T-cell (primary cell): ENCODE results near the gene UNC5C. TPM values are rescaled to one million over a fixed set of nuclear protein-coding genes. Genes with fewer than 3 reads are reported as not detected.
A peak's percentile ranks its signal among the peaks of the same experiment; 100 is the strongest.

Source experiments
- ATAC-seq, 4 experiments: fragments of 200-7000 bp in 3 of 4; fragments of 150-1000 bp in 1 of 4; cut with Tn5 transposase; replicated peaks in 1 of 4; 1 replicate in 3 of 4; 2 replicates in 1 of 4; pipeline ENCODE4 v1.10.0; 2021; ENCODE audit warnings: moderate library complexity in 3 of 4, mild to moderate bottlenecking in 2 of 4, moderate number of reproducible peaks in 1 of 4
- CTCF ChIA-PET, 2 donors: fragments of 300-600 bp; sonication (Branson Sonifier 250); formaldehyde crosslinking; loops; one replicate each; lab custom pipeline; 2022; ENCODE audit warnings: antibody characterized with exemption in 2 of 2; lab: Charles Lee
- POLR2A ChIA-PET, 2 donors: fragments of 300-600 bp; sonication (Branson Sonifier 250); formaldehyde crosslinking; loops; one replicate each; lab custom pipeline; 2022; ENCODE audit warnings: antibody characterized with exemption in 2 of 2; lab: Charles Lee
- DNase-seq, 35 experiments: peaks; one replicate each; pipeline versions ENCODE4 v3.0.0 to v3.0.0-alpha.2; 2013 to 2023
- H3K27ac ChIP-seq: one replicate; pipeline ENCODE4 v1.5.1; 2013; ENCODE audit warnings: low read length
- H3K27me3 ChIP-seq, 2 experiments: replicated peaks in 1 of 2; 1 replicate in 1 of 2; 2 replicates in 1 of 2; pipeline versions ENCODE4 v1.6.1 to v1.7.0; 2013; ENCODE audit warnings: low read length in 1 of 2, mixed read lengths in 1 of 2; ENCODE audit not compliant: control insufficient read depth in 2 of 2, insufficient read depth in 2 of 2; ENCODE audit errors: extremely low read depth in 1 of 2
- H3K36me3 ChIP-seq, 2 donors: 1 replicate in 1 of 2; 2 replicates in 1 of 2; pipeline versions ENCODE4 v1.6.1 to v1.7.0; 2013; ENCODE audit warnings: low read length in 1 of 2; ENCODE audit not compliant: control insufficient read depth in 2 of 2, insufficient read depth in 1 of 2; ENCODE audit errors: extremely low read depth in 1 of 2
- H3K4me1 ChIP-seq, 2 experiments: 1 replicate in 1 of 2; 2 replicates in 1 of 2; pipeline versions ENCODE4 v1.6.1 to v1.7.0; 2013; ENCODE audit warnings: low read length in 2 of 2, mixed read lengths in 1 of 2; ENCODE audit not compliant: insufficient read depth in 2 of 2, control insufficient read depth in 1 of 2; ENCODE audit errors: extremely low read depth in 1 of 2
- H3K4me3 ChIP-seq, 2 donors: 1 replicate in 1 of 2; 2 replicates in 1 of 2; pipeline versions ENCODE4 v1.5.1 to v1.7.0; 2013; ENCODE audit warnings: mild to moderate bottlenecking in 2 of 2, low read length in 1 of 2, moderate library complexity in 1 of 2; ENCODE audit not compliant: control insufficient read depth in 1 of 2; ENCODE audit errors: extremely low read depth in 1 of 2
- H3K9me3 ChIP-seq: 2 replicates; pipeline ENCODE4 v1.7.0; 2013
- H3K27ac Mint-ChIP-seq, 2 donors: one replicate each; pipeline ENCODE4 v1.8.0; 2020 to 2021; ENCODE audit warnings: mild to moderate bottlenecking in 2 of 2, mixed read lengths in 2 of 2
- H3K27me3 Mint-ChIP-seq, 2 donors: one replicate each; pipeline ENCODE4 v1.8.0; 2021 to 2022; ENCODE audit warnings: mixed read lengths in 2 of 2
- H3K36me3 Mint-ChIP-seq: one replicate; pipeline ENCODE4 v1.8.0; 2021; ENCODE audit warnings: mixed read lengths
- H3K4me1 Mint-ChIP-seq, 3 donors: one replicate each; pipeline ENCODE4 v1.8.0; 2020 to 2022; ENCODE audit warnings: mixed read lengths in 3 of 3, mild to moderate bottlenecking in 1 of 3
- H3K4me3 Mint-ChIP-seq, 3 donors: one replicate each; pipeline ENCODE4 v1.8.0; 2020 to 2022; ENCODE audit warnings: mild to moderate bottlenecking in 3 of 3, mixed read lengths in 3 of 3, moderate library complexity in 3 of 3
- H3K9me3 Mint-ChIP-seq, 3 donors: one replicate each; pipeline ENCODE4 v1.8.0; 2020 to 2022; ENCODE audit warnings: mixed read lengths in 3 of 3
- WGBS: methylation state at CpG from one replicate; pipeline ENCODE4 v1.1.5; 2013; ENCODE audit warnings: missing lambda C conversion rate; ENCODE audit not compliant: insufficient coverage; 5-methylcytosine and 5-hydroxymethylcytosine counted together
- total RNA-seq, 35 experiments: library from RNA in 6 of 35; stranded (reverse) in 6 of 35; fragments of 120-200 nt in 1 of 35; gene quantifications; one replicate each; pipeline versions ENCODE4 v1.2.1 to v1.2.4 and lab custom pipeline; 2013 to 2026

Gene UNC5C
- total RNA-seq, 5 donors from 2014 or later (not counting 1 experiment from before 2014, with no cell fraction given) = not detected

DNA sequence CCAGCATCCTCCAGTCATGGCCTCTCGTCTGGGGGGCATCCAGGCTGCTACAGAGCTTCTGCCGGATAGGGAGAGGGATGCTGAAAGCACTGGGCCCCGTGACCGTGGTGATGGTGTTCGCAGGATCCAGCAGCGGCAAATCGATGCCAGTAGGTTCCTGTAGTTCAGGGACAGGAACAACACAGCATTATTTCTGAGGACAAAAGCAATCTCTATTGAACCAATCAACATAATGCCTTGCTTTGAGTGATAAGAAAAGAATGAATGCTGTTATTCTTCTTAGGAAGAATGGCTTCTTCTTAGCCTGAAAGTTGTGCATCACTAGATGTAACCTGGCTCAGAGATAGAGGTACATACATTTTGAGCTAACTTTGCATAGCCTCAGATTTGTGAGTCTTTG lies 378.6 kb downstream of the UNC5C start:
- no peaks in the 10 kb centered on the region for H3K36me3 Mint-ChIP-seq
- no peaks in the 10 kb centered on the region for H3K27me3 ChIP-seq
- H3K4me3 Mint-ChIP-seq = no peak overlapping the region
- no peak overlapping the region for H3K27ac ChIP-seq
- ChIA-PET POLR2A (no interaction called here), CTCF (no interaction called here)
- peaks cover 0 to 3% of the 10 kb centered on the region in 2 experiments for H3K4me1 ChIP-seq
- H3K36me3 ChIP-seq = no peaks in the 10 kb centered on the region
- DNase-seq (no peak), ATAC-seq (no peak)
- peaks cover 0 to 5% (median 2%) of the 10 kb centered on the region in 3 donors for H3K4me1 Mint-ChIP-seq
- no peaks in the 10 kb centered on the region for H3K27me3 Mint-ChIP-seq
- H3K9me3 ChIP-seq = no peaks in the 10 kb centered on the region
- H3K27ac Mint-ChIP-seq = no peak overlapping the region
- WGBS = 50% methylated on average over 1 of the region's 7 CpGs
- H3K4me3 ChIP-seq = no peak overlapping the region
- no peaks in the 10 kb centered on the region for H3K9me3 Mint-ChIP-seq

GRCh38 chr4:95167805-95168204 lies 381.0 kb downstream of the UNC5C start:
- Histone ChIP-seq H3K4me1 (peaks cover 0 to 3% of the 10 kb centered on the region in 2 experiments), H3K36me3 (no peaks in the 10 kb centered on the region), H3K4me3 (no peak overlapping the region), H3K27me3 (no peaks in the 10 kb centered on the region), H3K27ac (no peak overlapping the region), H3K9me3 (no peaks in the 10 kb centered on the region)
- Mint-ChIP-seq H3K4me3 (no peak overlapping the region), H3K36me3 (no peaks in the 10 kb centered on the region), H3K27me3 (no peaks in the 10 kb centered on the region), H3K4me1 (peaks cover 0 to 5% (median 2%) of the 10 kb centered on the region in 3 donors), H3K27ac (no peak overlapping the region), H3K9me3 (no peaks in the 10 kb centered on the region)
- ChIA-PET POLR2A (no interaction called here), CTCF (interaction anchor here in 1 of 2 donors (0.9 kb wide), 1 partner anchor 11 kb away, joined by 3 read pairs; no protein-coding TSS in a partner anchor)
- 80% methylated on average over 2 of the region's 7 CpGs for WGBS
- DNase-seq = no peak
- no peak for ATAC-seq

- no peaks in the 10 kb centered on the region for H3K27me3 Mint-ChIP-seq
- H3K36me3 Mint-ChIP-seq = no peaks in the 10 kb centered on the region
- no CpG with 5 or more reads among the region's 3 CpGs for WGBS
- no peaks in the 10 kb centered on the region for H3K9me3 ChIP-seq
- no peak overlapping the region for H3K27ac Mint-ChIP-seq
- peak in 12 of 35 experiments; percentile 6 to 75 (median 14) for DNase-seq
- no peak overlapping the region for H3K27ac ChIP-seq
- ATAC-seq = peak; percentile 46 to 75 (median 69)
- H3K4me1 Mint-ChIP-seq = peaks cover 2 to 5% (median 2%) of the 10 kb centered on the region in 3 donors
- peaks cover 0 to 3% of the 10 kb centered on the region in 2 experiments for H3K4me1 ChIP-seq
- CTCF ChIA-PET = interaction anchor here in 1 of 2 donors (0.9 to 1.3 kb wide), 3 partner anchors 10 to 18 kb away, joined by 3 read pairs; no protein-coding TSS in a partner anchor
- no peaks in the 10 kb centered on the region for H3K9me3 Mint-ChIP-seq
- no peak overlapping the region for H3K4me3 Mint-ChIP-seq
- POLR2A ChIA-PET = interaction anchor here in 1 of 2 donors (0.5 kb wide), 1 partner anchor 11 kb away, joined by 11 read pairs; no protein-coding TSS in a partner anchor
- no peaks in the 10 kb centered on the region for H3K36me3 ChIP-seq
- H3K27me3 ChIP-seq = no peaks in the 10 kb centered on the region
- no peak overlapping the region for H3K4me3 ChIP-seq
Observed at GRCh38 chr4:95165926-95166524, 382.7 kb downstream of the UNC5C start.

- Mint-ChIP-seq H3K4me1 (peaks cover 2 to 8% (median 5%) of the 10 kb centered on the region in 3 donors), H3K27me3 (no peaks in the 10 kb centered on the region), H3K9me3 (no peaks in the 10 kb centered on the region), H3K4me3 (no peak overlapping the region), H3K27ac (no peak overlapping the region), H3K36me3 (no peaks in the 10 kb centered on the region)
- peaks cover 0 to 6% of the 10 kb centered on the region in 2 experiments for H3K27me3 ChIP-seq
- no peaks in the 10 kb centered on the region for H3K36me3 ChIP-seq
- ATAC-seq = no peak
- ChIA-PET CTCF (no interaction called here), POLR2A (no interaction called here)
- H3K9me3 ChIP-seq = no peaks in the 10 kb centered on the region
- DNase-seq = no peak
- peaks cover 0 to 3% of the 10 kb centered on the region in 2 experiments for H3K4me1 ChIP-seq
- WGBS = 82% methylated on average over 5 of the region's 6 CpGs
- no peak overlapping the region for H3K4me3 ChIP-seq
- H3K27ac ChIP-seq = no peak overlapping the region
Observed at GRCh38 chr4:95162867-95163266, 385.9 kb downstream of the UNC5C start.

DNA sequence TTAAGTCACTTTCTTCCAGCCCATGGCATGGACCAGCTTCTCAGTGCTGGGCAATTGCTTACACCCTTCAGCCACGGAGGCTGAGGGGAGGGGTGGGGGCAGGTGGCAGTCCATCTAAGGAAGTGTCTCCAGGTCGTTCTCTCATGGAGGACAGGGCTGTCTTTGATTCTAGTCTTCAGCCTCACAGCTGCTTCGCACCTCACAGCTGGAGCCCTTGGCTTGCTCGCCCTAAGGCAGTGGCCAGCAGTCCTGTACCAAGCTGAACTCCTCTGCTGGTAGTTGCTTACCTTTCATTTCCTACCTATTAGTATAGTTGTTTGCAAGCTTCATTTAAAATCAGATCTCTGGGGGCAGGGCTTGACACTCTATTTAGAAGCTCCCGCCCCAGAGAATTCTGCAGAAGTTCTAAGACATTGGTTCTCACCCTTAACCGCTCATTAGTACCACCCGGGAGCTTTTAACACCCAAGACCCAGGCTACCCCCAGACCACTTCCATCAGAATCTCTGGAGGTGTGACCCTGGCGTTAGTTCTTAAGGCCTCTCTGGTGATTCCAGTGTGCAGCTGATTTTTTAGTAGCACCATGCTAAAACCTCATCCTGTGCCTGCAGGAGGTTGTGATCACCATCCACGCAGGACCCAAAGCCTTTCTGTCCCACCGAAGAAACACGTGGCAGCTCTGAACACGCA lies 386.8 kb downstream of the UNC5C start:
- H3K4me1 ChIP-seq = peaks cover 0 to 6% of the 10 kb centered on the region in 2 experiments
- H3K4me3 ChIP-seq = no peak overlapping the region
- POLR2A ChIA-PET = no interaction called here
- Mint-ChIP-seq H3K4me1 (peaks cover 2 to 8% (median 5%) of the 10 kb centered on the region in 3 donors), H3K36me3 (no peaks in the 10 kb centered on the region), H3K4me3 (no peak overlapping the region), H3K27ac (no peak overlapping the region), H3K27me3 (no peaks in the 10 kb centered on the region), H3K9me3 (no peaks in the 10 kb centered on the region)
- ATAC-seq = no peak
- peaks cover 0 to 6% of the 10 kb centered on the region in 2 experiments for H3K27me3 ChIP-seq
- CTCF ChIA-PET = no interaction called here
- no peaks in the 10 kb centered on the region for H3K9me3 ChIP-seq
- no peaks in the 10 kb centered on the region for H3K36me3 ChIP-seq
- H3K27ac ChIP-seq = no peak overlapping the region
- 73% methylated on average over 6 of the region's 12 CpGs for WGBS
- no peak for DNase-seq

DNA sequence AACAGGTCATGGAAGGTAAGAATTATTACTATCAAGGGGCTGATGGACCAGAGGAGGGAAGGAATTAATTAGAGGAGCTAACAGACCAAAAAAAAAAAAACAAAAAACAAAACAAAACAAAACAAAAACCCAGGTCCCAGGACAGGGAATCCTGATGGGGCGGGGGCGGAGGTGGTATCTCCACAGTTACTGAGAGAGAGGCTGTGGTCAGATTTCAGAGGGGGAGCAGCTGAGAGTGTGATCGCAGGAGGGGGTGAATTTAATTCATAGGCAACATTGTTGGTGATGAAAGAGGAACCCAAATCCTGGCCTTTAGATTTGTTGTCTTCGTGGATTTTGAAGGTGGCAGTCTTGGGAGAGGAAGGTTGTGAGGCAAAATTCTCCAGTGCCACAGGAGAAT lies 389.4 kb downstream of the UNC5C start:
- CTCF ChIA-PET = no interaction called here
- peaks cover 0 to 24% of the 10 kb centered on the region in 2 experiments for H3K4me1 ChIP-seq
- WGBS = 76% methylated on average over 4 of the region's 4 CpGs
- DNase-seq (no peak), ATAC-seq (no peak)
- Mint-ChIP-seq H3K4me1 (peaks cover 13 to 23% (median 17%) of the 10 kb centered on the region in 3 donors), H3K27ac (no peak overlapping the region), H3K4me3 (no peak overlapping the region), H3K36me3 (no peaks in the 10 kb centered on the region), H3K27me3 (no peaks in the 10 kb centered on the region), H3K9me3 (no peaks in the 10 kb centered on the region)
- H3K9me3 ChIP-seq = no peaks in the 10 kb centered on the region
- H3K4me3 ChIP-seq = no peak overlapping the region
- H3K27ac ChIP-seq = no peak overlapping the region
- H3K36me3 ChIP-seq = no peaks in the 10 kb centered on the region
- H3K27me3 ChIP-seq = peaks cover 0 to 6% of the 10 kb centered on the region in 2 experiments
- POLR2A ChIA-PET = no interaction called here
